Measurements from ENCODE around the gene KIF26B.
"Not testable (repeated sequence)": the region's sequence is repeated elsewhere in the genome, so short reads cannot be mapped to it uniquely, and the experiment has no call there.

The KIF26B gene

DNA sequence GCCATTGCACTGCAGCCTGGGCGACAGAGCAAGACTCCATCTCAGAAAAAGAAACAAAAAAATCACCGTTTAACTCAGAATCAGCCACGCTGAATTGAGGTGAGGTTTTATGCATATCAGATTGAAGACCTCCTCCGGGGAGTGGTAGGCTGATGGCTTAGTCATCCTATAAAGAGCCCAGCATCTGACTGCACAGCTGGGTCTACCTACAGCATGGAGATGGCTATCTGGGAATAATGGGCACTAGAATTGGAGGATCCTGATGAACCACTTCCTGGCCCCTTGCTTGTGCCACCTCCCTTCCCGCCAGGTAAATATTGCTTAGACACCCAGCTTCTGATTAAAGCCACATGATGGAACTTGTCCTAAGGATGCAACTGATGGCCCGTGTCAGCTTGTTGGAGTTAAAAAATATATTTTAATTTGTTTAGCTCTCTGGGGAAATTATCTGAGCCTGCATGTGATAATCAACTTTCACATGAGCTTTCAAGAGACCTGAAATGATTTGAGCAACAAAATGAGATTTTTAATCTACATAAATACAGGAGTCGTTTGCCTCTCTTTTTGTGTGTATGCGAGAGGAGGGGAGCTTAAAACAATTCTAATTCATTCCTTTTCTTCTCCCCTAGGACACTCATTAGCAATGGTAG, 157.2 kb downstream of the KIF26B start:
- H3K4me3 ChIP-seq (ENCODE audit: low read depth, low read length), result no peak overlapping the region
- TF ChIP-seq, protein P1, sequence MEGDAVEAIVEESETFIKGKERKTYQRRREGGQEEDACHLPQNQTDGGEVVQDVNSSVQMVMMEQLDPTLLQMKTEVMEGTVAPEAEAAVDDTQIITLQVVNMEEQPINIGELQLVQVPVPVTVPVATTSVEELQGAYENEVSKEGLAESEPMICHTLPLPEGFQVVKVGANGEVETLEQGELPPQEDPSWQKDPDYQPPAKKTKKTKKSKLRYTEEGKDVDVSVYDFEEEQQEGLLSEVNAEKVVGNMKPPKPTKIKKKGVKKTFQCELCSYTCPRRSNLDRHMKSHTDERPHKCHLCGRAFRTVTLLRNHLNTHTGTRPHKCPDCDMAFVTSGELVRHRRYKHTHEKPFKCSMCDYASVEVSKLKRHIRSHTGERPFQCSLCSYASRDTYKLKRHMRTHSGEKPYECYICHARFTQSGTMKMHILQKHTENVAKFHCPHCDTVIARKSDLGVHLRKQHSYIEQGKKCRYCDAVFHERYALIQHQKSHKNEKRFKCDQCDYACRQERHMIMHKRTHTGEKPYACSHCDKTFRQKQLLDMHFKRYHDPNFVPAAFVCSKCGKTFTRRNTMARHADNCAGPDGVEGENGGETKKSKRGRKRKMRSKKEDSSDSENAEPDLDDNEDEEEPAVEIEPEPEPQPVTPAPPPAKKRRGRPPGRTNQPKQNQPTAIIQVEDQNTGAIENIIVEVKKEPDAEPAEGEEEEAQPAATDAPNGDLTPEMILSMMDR (IDR thresholded peaks at IDR 0.05; ENCODE audit: control insufficient read depth, extremely low read depth, insufficient read depth), result no peak
- no peak for DNase-seq (ENCODE audit: low read depth)

DNA sequence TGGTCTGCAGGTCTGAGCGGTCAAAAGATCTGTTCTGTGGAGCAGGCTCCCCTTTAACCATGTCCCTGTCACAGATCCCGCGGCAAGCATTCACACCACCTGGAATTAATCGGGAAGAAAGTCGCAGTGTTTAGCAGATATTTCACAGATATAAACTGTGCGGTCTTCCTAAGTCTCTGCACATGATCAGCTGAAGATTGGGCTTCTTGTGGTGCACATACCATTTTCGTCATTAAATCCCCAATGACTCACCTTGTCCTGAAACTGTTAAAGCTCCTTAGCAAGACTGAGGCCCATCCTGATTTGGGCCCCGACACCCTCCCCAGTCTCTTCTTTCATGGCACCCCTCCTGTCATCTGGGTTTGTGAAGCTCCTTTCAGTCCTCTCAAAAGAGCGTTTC, 158.8 kb downstream of the KIF26B start:
- TF ChIP-seq, protein P1 (IDR thresholded peaks at IDR 0.05; ENCODE audit: control insufficient read depth, extremely low read depth, insufficient read depth), result no peak
- no peak overlapping the region for H3K4me3 ChIP-seq (ENCODE audit: low read depth, low read length)
- no peak for DNase-seq (ENCODE audit: low read depth)

DNA sequence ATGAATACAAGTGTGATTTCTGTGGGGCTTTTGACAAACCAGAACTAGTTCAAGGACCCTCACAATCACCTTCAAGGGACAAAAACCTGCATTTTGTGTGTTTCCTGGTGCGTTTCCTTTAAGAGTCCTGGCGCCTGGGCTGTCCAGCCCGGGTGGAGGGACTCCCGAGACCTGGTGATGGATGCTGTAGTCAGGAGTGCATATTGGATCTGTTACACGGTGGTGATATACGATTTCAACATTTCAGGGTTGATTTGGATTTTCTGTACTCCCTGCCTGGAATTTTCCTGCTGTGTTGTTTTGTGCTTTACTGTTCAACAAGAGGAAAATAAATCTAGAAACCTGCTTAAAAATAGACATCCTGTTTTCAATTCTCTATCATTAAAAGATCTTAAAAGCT, 162.0 kb downstream of the KIF26B start:
- TF ChIP-seq, protein P1 (IDR thresholded peaks at IDR 0.05; ENCODE audit: control insufficient read depth, extremely low read depth, insufficient read depth), result no peak
- no peak overlapping the region for H3K4me3 ChIP-seq (ENCODE audit: low read depth, low read length)
- no peak for DNase-seq (ENCODE audit: low read depth)

DNA sequence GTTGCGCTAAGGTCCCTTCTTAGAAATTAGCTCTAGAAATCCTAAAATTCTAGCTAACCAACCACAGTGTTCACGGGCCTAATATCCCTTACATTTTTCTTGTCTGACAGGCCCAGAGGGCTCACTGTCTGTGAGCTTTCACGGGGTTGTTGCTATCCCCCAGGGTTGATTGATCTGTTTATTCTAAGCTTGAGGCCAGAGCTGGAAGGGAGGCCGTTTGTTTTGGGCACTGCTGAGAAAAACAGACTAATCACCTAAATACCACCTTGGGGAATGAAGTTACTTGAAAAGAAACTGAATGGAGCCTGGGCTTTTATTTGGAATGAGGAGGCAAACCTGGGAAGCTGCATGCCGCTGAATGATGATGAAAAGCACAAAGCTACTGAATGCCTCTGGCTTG, 162.4 kb downstream of the KIF26B start:
- H3K4me3 ChIP-seq (ENCODE audit: low read depth, low read length), result no peak overlapping the region
- TF ChIP-seq, protein P1 (IDR thresholded peaks at IDR 0.05; ENCODE audit: control insufficient read depth, extremely low read depth, insufficient read depth), result no peak
- DNase-seq (ENCODE audit: low read depth), result no peak

DNA sequence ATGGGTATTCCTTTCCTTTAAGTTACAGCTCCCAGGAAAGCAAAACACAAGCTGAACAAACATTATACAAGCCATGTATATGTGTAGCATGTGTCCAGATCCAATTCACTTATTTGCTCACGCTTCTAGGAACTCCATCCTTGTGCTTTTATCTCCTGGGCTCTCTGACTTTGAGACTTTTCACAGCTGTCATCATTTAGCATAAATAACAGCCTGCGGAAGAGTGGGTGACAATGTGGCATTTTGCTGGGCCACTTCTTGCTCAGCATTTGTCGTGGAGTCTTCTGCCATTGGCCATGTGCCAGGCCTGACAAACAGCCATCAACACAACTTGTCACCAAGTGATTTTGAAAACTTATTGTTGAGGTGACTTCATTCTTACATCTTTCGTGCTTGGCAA, 164.3 kb downstream of the KIF26B start:
- no peak for DNase-seq (ENCODE audit: low read depth)
- TF ChIP-seq, protein P1 (IDR thresholded peaks at IDR 0.05; ENCODE audit: control insufficient read depth, extremely low read depth, insufficient read depth), result no peak
- H3K4me3 ChIP-seq (ENCODE audit: low read depth, low read length), result no peak overlapping the region

DNA sequence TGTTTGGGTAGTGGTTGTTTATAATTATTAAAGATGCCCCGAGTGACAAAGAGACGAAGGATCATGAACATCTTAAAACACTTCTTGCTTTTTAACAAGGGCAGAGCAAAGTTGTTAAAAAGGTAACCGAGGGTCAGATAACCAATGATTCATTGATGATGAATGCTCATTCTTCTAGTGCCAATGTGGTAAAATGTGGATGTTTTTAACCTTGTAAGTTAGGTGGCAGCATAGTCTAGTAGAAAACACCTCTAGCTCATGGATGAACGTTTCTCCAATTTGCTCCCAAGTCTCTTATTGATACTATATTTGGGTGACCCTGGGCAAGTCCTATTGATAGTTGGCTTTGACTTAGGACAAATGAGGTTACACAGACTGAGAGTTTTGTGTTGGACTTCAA, 167.9 kb downstream of the KIF26B start:
- DNase-seq (ENCODE audit: low read depth), result no peak
- TF ChIP-seq, protein P1 (IDR thresholded peaks at IDR 0.05; ENCODE audit: control insufficient read depth, extremely low read depth, insufficient read depth), result peak; percentile 35; the same call in 1 of the 2 replicates
- H3K4me3 ChIP-seq (ENCODE audit: low read depth, low read length), result no peak overlapping the region

DNA sequence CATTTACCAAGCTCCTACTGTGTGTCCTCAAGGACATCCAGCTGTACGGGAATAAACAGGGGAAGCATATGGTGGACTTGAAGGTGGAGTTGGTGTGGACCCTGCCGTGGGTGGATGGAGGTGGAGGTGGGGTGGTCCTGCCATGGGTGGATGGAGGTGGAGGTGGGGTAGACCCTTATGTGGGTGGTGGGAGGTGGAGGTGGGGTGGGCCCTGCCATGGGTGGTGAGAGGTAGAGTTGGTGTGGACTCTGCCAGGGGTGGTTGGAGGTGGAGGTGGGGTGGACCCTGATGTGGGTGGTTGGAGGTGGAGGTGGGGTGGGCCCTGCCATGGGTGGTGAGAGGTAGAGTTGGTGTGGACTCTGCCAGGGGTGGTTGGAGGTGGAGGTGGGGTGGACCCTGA, 169.0 kb downstream of the KIF26B start:
- H3K4me3 ChIP-seq (ENCODE audit: low read depth, low read length), result not testable (repeated sequence)

More for the DNA sequence above, 169.0 kb downstream of the KIF26B start:
- not testable (repeated sequence) for DNase-seq (ENCODE audit: low read depth)

All from LNCaP clone FGC (cell line).